Subcutaneous abdominal adipose tissue (tissue), 5 donors: ENCODE measurements around the gene TSKU.
"Not testable (repeated sequence)": the region's sequence is repeated elsewhere in the genome, so short reads cannot be mapped to it uniquely, and the experiment has no call there.

Source experiments
- H3K27ac ChIP-seq: one replicate; pipeline ENCODE4 v1.7.0; 2013; ENCODE audit warnings: low read depth, mild to moderate bottlenecking, inconsistent platforms, low read length, moderate library complexity
- H3K27me3 ChIP-seq, 5 donors: one replicate each; pipeline ENCODE4 v1.7.0; 2013; ENCODE audit warnings: low read length in 5 of 5, inconsistent platforms in 1 of 5; ENCODE audit not compliant: control insufficient read depth in 5 of 5, insufficient read depth in 4 of 5
- H3K36me3 ChIP-seq, 5 donors: one replicate each; pipeline ENCODE4 v1.7.0; 2013; ENCODE audit warnings: low read length in 5 of 5; ENCODE audit not compliant: control insufficient read depth in 5 of 5, insufficient read depth in 5 of 5
- H3K4me1 ChIP-seq, 5 donors: one replicate each; pipeline ENCODE4 v1.7.0; 2013; ENCODE audit warnings: low read length in 5 of 5, mild to moderate bottlenecking in 3 of 5, moderate library complexity in 1 of 5; ENCODE audit not compliant: control insufficient read depth in 5 of 5, insufficient read depth in 5 of 5
- H3K4me3 ChIP-seq, 5 donors: one replicate each; pipeline ENCODE4 v1.7.0; 2013; ENCODE audit warnings: low read length in 5 of 5, low read depth in 1 of 5
- H3K9ac ChIP-seq, 5 donors: one replicate each; pipeline ENCODE4 v1.7.0; 2013; ENCODE audit warnings: low read length in 5 of 5, mild to moderate bottlenecking in 4 of 5, moderate library complexity in 3 of 5
- H3K9me3 ChIP-seq, 5 donors: one replicate each; pipeline ENCODE4 v1.7.0; 2013; ENCODE audit warnings: low read length in 5 of 5; ENCODE audit not compliant: control insufficient read depth in 5 of 5
- donor health status: healthy.
- donor health status: healthy.
- donor health status: healthy.
- donor health status: healthy.
- donor health status: healthy.

Gene TSKU

DNA sequence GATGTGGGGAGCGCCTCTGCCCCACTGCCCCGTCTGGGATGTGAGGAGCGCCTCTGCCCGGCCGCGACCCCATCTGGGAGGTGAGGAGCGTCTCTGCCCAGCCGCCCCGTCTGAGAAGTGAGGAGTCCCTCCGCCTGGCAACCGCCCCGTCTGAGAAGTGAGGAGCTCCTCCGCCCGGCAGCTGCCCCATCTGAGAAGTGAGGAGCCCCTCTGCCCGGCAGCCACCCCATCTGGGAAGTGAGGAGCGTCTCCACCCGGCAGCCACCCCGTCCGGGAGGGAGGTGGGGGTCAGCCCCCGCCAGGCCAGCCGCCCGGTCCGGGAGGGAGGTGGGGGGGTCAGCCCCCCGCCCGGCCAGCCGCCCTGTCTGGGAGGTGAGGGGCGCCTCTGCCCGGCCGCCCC, 38.2 kb downstream of the TSKU start:
- H3K9ac ChIP-seq, H3K9me3 ChIP-seq, H3K27ac ChIP-seq, H3K27me3 ChIP-seq, H3K36me3 ChIP-seq, H3K4me3 ChIP-seq: not testable (repeated sequence)
- peaks cover 5 to 41% (median 32%) of the 10 kb centered on the region in 5 donors for H3K4me1 ChIP-seq

DNA sequence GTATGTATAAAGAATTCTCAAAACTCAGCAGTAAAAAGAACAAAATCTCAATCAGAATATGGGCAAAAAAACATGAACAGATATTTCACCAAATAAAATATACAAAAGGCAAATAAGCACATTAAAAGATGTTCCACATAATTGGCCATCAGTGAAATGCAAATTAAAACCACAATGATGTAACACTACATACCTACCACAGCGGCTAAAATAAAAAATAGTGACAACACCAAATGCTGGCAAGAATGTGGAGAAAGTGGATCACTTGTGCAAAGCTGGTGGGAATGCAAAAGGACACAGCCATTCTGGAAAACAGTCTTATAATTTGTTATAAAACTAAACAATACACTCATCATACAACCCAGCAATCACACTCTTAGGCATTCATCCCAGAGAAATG, 39.2 kb downstream of the TSKU start:
- Histone ChIP-seq H3K36me3 (no peaks in the 10 kb centered on the region), H3K27ac (no peak overlapping the region), H3K9me3 (no peaks in the 10 kb centered on the region)

DNA sequence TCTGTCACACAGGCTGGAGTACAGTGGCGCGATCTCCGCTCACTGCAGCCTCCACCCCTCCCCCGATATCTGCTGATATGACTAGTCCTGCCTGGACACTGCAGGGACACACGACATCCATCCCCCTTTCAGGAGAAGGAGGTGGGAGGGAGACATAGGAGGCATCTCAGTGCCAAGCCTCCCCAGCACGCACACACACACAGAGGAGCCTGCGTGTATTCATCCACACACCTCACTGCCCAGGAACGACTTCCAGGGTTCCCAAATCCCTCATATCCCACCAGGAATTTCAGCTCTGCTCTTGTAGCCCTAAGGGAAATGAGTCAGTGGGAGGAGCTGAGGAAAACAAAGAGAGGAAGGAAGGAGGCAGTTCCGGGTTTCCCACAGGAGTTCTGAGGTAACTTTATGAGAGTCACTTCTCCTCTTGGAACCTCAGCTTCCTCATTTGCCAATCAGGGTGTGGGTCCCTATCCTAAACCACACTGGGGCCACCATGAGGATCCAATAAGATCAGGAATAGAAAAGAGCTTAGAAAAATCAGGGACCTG, 40.4 kb downstream of the TSKU start:
- Histone ChIP-seq H3K4me3 (peak overlapping the region in 4 of 5 donors; percentile 22 to 32 (median 30)), H3K27ac (peak overlapping the region; percentile 76), H3K36me3 (no peaks in the 10 kb centered on the region), H3K4me1 (peaks cover 5 to 41% (median 32%) of the 10 kb centered on the region in 5 donors), H3K9me3 (no peaks in the 10 kb centered on the region), H3K9ac (peak overlapping the region in 2 of 5 donors; percentile 21 to 26), H3K27me3 (no peaks in the 10 kb centered on the region)

More for the DNA sequence above, 39.2 kb downstream of the TSKU start:
- H3K4me3 ChIP-seq, result no peak overlapping the region
- no peak overlapping the region for H3K9ac ChIP-seq
- H3K27me3 ChIP-seq, result no peaks in the 10 kb centered on the region
- peaks cover 5 to 41% (median 32%) of the 10 kb centered on the region in 5 donors for H3K4me1 ChIP-seq

DNA sequence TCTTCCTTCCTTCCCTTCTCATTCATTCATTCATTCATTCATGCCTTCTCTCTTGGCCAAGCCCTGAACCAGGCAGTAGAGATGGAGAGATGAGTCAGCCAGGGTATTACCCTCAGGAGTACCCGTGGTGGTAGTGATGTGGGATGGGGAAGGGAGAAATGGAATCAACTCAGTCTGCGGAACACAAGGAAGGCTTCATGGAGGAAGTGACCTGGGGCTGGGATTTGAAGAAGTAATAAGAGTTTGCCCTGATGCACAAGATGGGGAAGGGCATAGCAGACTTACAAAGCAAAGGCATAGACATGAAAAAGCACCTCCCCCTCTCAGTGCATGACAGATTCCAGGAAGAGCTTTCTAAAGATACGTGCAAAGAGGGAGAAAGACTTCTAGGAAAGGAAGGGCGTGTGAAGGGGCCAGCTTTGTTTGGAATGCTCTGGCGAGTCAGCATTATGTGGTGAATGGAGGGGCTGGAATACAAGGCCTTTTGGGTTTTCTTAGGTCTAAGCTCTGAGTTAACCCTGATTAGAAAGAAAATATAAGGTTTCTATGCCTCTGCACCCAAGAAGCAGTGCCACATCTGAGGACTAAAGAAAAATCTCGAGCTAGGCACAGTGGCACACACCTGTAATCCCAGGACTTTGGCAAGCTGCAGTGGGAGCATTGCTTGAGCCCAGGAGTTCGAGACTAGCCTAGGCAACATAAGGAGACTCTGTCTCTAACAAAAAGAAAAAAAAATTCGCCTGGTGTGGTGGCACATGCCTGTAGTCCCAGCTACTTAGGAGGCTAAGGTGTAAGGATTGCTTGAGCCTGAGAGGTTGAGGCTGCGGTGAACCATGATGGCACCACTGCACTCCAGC, 41.2 kb downstream of the TSKU start:
- Histone ChIP-seq H3K27me3 (no peaks in the 10 kb centered on the region), H3K36me3 (no peaks in the 10 kb centered on the region), H3K27ac (peak overlapping the region; percentile 76), H3K4me1 (peaks cover 5 to 38% (median 27%) of the 10 kb centered on the region in 5 donors), H3K9ac (peak overlapping the region in 1 of 5 donors; percentile 21), H3K4me3 (peak overlapping the region in 1 of 5 donors; percentile 1), H3K9me3 (no peaks in the 10 kb centered on the region)

DNA sequence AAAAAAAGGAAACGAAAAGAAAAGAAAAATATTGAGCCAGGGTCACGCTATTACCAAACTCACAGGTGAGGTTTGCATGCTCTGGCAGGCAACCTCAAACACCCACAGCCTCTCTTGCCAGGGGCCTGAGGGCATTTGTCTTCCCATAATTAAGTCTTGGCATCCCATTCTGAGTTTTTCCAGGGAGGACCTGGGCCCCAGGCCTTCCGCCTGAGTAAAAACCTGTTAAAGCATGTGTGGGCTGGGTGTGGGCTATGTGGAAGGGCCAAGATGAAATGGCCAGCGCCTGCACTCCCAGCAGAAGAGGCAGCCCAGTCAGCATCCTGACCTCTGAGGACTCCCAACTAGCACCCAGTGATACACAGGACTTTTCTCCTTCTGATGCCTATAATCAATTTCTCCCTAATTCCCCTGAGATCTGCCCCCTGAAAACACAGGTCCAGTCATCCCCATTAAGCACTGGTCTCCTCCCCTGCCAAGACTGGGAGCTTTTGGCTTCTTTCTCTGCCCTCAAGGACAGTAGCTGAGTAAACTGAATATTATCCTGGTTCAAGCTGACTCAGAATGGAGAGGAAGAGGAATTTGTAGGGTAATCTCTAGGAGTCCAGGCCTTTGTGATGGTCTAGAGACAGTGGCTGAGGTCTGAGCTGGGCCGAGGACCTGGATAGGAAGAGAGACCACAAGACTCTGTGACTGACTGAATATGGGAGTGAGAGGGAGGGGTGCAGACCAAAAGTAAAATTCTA, 42.0 kb downstream of the TSKU start:
- Histone ChIP-seq H3K9ac (no peak overlapping the region), H3K36me3 (no peaks in the 10 kb centered on the region), H3K27me3 (no peaks in the 10 kb centered on the region), H3K9me3 (no peaks in the 10 kb centered on the region), H3K4me3 (no peak overlapping the region), H3K27ac (peak overlapping the region; percentile 76), H3K4me1 (peaks cover 5 to 34% (median 19%) of the 10 kb centered on the region in 5 donors)

DNA sequence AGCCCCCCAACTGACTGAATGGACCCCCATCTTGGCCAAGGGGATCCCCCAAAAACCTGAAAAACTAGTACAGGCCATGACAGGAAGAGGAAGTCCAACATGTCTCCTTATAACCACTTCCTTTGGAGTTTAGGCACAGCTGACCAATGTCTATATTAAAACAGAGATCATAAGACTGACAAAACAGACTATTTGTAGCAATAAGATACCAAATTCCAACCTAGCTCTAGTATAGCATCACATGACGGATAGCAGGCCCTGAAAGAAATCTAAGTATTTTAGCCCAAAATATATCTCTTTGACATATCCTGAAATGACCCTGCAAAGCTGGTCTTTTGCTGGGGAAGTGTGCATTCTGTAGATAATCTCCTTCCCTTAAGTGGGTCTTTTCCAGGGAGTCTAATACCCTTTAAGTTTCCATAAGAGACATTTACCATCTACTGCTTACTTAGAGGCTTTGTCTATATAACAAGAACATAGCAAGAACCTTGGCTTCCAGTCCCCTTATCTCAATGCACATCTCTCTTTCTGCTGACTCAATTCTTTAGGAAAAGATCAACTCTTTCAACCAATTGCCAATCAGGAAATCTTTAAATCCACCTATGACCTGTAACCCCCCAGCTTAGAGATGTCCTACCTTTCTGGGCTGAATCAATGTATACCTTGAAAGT, 42.7 kb downstream of the TSKU start:
- H3K4me3 ChIP-seq, result no peak overlapping the region
- peaks cover 5 to 35% (median 23%) of the 10 kb centered on the region in 5 donors for H3K4me1 ChIP-seq
- H3K9me3 ChIP-seq, result no peaks in the 10 kb centered on the region
- H3K27me3 ChIP-seq, result no peaks in the 10 kb centered on the region
- no peak overlapping the region for H3K9ac ChIP-seq
- H3K36me3 ChIP-seq, result no peaks in the 10 kb centered on the region
- peak overlapping the region; percentile 76 for H3K27ac ChIP-seq

DNA sequence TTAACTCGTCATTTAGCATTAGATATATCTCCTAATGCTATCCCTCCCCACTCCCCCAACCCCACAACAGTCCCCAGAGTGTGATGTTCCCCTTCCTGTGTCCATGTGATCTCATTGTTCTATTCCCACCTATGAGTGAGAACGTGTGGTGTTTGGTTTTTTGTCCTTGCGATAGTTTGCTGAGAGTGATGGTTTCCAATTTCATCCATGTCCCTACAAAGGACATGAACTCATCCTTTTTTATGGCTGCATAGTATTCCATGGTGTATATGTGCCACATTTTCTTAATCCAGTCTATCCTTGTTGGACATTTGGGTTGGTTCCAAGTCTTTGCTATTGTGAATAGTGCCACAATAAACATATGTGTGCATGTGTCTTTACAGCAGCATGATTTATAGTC, 43.4 kb downstream of the TSKU start:
- not testable (repeated sequence) for H3K36me3 ChIP-seq, H3K9me3 ChIP-seq, H3K27me3 ChIP-seq, H3K9ac ChIP-seq, H3K4me3 ChIP-seq, H3K27ac ChIP-seq
- H3K4me1 ChIP-seq, result peaks cover 5 to 38% (median 24%) of the 10 kb centered on the region in 5 donors

DNA sequence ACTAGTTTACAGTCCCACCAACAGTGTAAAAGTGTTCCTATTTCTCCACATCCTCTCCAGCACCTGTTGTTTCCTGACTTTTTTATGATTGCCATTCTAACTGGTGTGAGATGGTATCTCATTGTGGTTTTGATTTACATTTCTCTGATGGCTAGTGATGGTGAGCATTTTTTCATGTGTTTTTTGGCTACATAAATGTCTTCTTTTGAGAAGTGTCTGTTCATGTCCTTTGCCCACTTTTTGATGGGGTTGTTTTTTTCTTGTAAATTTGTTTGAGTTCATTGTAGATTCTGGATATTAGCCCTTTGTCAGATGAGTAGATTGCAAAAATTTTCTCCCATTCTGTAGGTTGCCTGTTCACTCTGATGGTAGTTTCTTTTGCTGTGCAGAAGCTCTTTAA, 43.8 kb downstream of the TSKU start:
- not testable (repeated sequence) for H3K27ac ChIP-seq, H3K27me3 ChIP-seq, H3K9me3 ChIP-seq, H3K9ac ChIP-seq, H3K36me3 ChIP-seq, H3K4me3 ChIP-seq
- peaks cover 5 to 38% (median 24%) of the 10 kb centered on the region in 5 donors for H3K4me1 ChIP-seq

DNA sequence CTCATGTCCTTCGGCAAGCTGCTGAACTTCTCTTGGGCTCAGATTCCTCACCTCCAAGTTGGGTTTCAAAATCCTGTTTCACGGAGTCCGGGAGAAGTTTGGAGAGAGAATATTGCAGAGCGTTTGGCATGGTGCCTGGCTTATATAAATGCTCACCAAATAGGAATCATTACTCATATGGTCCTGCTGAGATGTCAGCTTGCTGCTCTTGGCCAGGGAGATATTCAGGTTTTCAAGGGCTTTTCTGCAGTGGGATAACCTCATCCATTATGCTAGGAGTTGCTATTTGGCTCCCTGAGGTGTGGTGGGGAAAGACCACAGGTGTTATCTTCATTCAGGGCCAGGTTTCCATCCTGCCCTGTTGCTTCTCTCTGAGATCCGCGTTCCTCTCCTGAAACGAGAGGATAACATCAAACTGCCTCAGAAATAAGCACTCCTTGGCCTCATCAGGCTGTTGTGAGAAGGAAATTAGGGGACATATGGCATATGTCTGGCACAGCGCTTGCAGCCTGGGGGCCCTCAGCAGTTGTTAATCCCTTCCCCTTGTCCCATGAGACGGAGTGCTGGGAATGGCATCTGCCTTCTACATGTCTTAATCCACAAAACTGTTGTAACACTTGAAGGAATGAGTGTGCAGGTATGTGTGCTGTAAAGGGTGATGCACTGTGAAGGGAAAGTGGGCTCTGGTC, 47.6 kb downstream of the TSKU start:
- Histone ChIP-seq H3K9me3 (no peaks in the 10 kb centered on the region), H3K27me3 (no peaks in the 10 kb centered on the region), H3K27ac (no peak overlapping the region), H3K9ac (no peak overlapping the region), H3K4me1 (peaks cover 0 to 26% (median 16%) of the 10 kb centered on the region in 5 donors), H3K36me3 (no peaks in the 10 kb centered on the region), H3K4me3 (no peak overlapping the region)
